K562 (cell line): ENCODE results near the gene LINC00305. TPM values are rescaled to one million over a fixed set of nuclear protein-coding genes. Genes with fewer than 3 reads are reported as not detected.

Experiments used
- ATAC-seq: fragments of 200-7000 bp; cut with Tn5 transposase; 3 replicates; pipeline ENCODE4 v1.9.1; 2020; ENCODE audit warnings: moderate library complexity
- BruUV-seq: library from RNA; stranded (reverse); fragments of 400-500 nt; replicated peaks from 2 replicates; lab custom pipeline; 2021; lab: Mats Ljungman, UMichigan
- CTCF ChIA-PET: fragments of 300-600 bp; formaldehyde crosslinking; extraction: SDS; loops from one replicate; lab custom pipeline; 2021; ENCODE audit warnings: low intra/inter-chr PET ratio; lab: Yijun Ruan, JAX
- POLR2A ChIA-PET: fragments of 300-600, 350-650 bp; sonication (Branson Sonifier 250); formaldehyde crosslinking; extraction: SDS; loops from one replicate; lab custom pipeline; 2021; ENCODE audit warnings: antibody characterized with exemption, inconsistent platforms; lab: Yijun Ruan, JAX
- DNase-seq, 4 experiments: peaks; one replicate each; pipeline versions ENCODE4 v3.0.0 to v3.0.0-alpha.2; 2011 to 2018; ENCODE audit warnings: low spot score in 3 of 4, mixed read lengths in 3 of 4; ENCODE audit errors: extremely low read depth in 1 of 4
- FAIRE-seq: peaks from 2 replicates; lab custom pipeline; 2011; peaks lifted over from hg19 to GRCh38; lab: Jason Lieb, UNC
- H2AFZ ChIP-seq: 2 replicates; pipeline ENCODE4 v1.6.0; 2011; ENCODE audit warnings: low read depth, low read length, control low read depth, inconsistent platforms
- H3K27ac ChIP-seq: fragments of 200-600 bp; 3 replicates; pipeline ENCODE4 v1.8.0; 2011; ENCODE audit warnings: low read depth, mild to moderate bottlenecking, control low read depth, inconsistent platforms, low read length, moderate library complexity, mixed read lengths; ENCODE audit errors: extremely low read depth
- H3K27me3 ChIP-seq, 2 experiments: fragments of 300-600 bp in 1 of 2; 2 replicates in 1 of 2; 3 replicates in 1 of 2; pipeline versions ENCODE4 v1.6.0 to v1.8.0; 2011; ENCODE audit warnings: inconsistent platforms in 2 of 2, low read length in 2 of 2, mild to moderate bottlenecking in 1 of 2, mixed read lengths in 1 of 2, moderate library complexity in 1 of 2; ENCODE audit not compliant: control insufficient read depth in 2 of 2, insufficient read depth in 2 of 2
- H3K36me3 ChIP-seq: fragments of 300-600 bp; 3 replicates; pipeline ENCODE4 v1.8.0; 2011; ENCODE audit warnings: mild to moderate bottlenecking, low read length, inconsistent platforms; ENCODE audit not compliant: control insufficient read depth, insufficient read depth
- H3K4me1 ChIP-seq, 2 experiments: fragments of 200-600 bp in 1 of 2; replicated peaks in 1 of 2; 2 replicates in 1 of 2; 3 replicates in 1 of 2; pipeline versions ENCODE4 v1.5.1 to v1.8.0; 2011; ENCODE audit warnings: inconsistent platforms in 2 of 2, low read length in 2 of 2, mild to moderate bottlenecking in 1 of 2, mixed read lengths in 1 of 2, moderate library complexity in 1 of 2; ENCODE audit not compliant: control insufficient read depth in 2 of 2, insufficient read depth in 2 of 2
- H3K4me2 ChIP-seq: 2 replicates; pipeline ENCODE4 v1.6.1; 2011; ENCODE audit warnings: low read length, control low read depth, inconsistent platforms, mixed read lengths; ENCODE audit not compliant: insufficient read depth
- H3K4me3 ChIP-seq: fragments of 200-600 bp; sonication (generic), shearing (Covaris generic); 2 replicates; pipeline ENCODE4 v1.5.1; 2016; ENCODE audit warnings: control low read depth, inconsistent platforms
- H3K79me2 ChIP-seq: fragments of 200-600 bp; 3 replicates; pipeline ENCODE4 v1.8.0; 2011; ENCODE audit warnings: low read length, inconsistent platforms; ENCODE audit not compliant: control insufficient read depth, insufficient read depth
- H3K9ac ChIP-seq, 2 experiments: 2 replicates each; pipeline versions ENCODE4 v1.6.0 to v1.6.1; 2011; ENCODE audit warnings: low read depth in 2 of 2, low read length in 2 of 2, control low read depth in 1 of 2, inconsistent platforms in 1 of 2, mild to moderate bottlenecking in 1 of 2, mixed read lengths in 1 of 2; ENCODE audit not compliant: insufficient read depth in 1 of 2
- H3K9me1 ChIP-seq: one replicate; pipeline ENCODE4 v1.6.0; 2011; ENCODE audit warnings: inconsistent platforms, mild to moderate bottlenecking, low read length, moderate library complexity; ENCODE audit not compliant: control insufficient read depth, insufficient read depth
- H3K9me3 ChIP-seq: replicated peaks from 2 replicates; pipeline ENCODE4 v1.5.1; 2011; ENCODE audit warnings: low read depth, low read length, inconsistent platforms; ENCODE audit not compliant: control insufficient read depth, insufficient read depth
- H4K20me1 ChIP-seq: replicated peaks from 2 replicates; pipeline ENCODE4 v1.6.1; 2011; ENCODE audit warnings: low read length, inconsistent platforms, mixed read lengths; ENCODE audit not compliant: control insufficient read depth, insufficient read depth
- ARID2 ChIP-seq: fragments of 450-650 bp; IDR thresholded peaks from 2 replicates; pipeline ENCODE4 v1.6.1; 2017; ENCODE audit warnings: antibody characterized with exemption, mild to moderate bottlenecking
- ATF7 ChIP-seq: fragments of 450-650 bp; IDR thresholded peaks from 2 replicates; pipeline ENCODE4 v1.7.1; 2014; ENCODE audit warnings: mild to moderate bottlenecking, moderate library complexity
- ETV5 ChIP-seq: sonication (generic); formaldehyde crosslinking; IDR thresholded peaks from 2 replicates; pipeline ENCODE4 v1.4.0; 2020; ENCODE audit warnings: low read depth, mild to moderate bottlenecking, missing genetic modification reagents
- PCBP2 ChIP-seq: fragments of 200-400 bp; formaldehyde crosslinking; IDR thresholded peaks from 2 replicates; pipeline ENCODE4 v1.6.1; 2018; ENCODE audit warnings: low read length, low read depth, mild to moderate bottlenecking, moderate library complexity; ENCODE audit not compliant: poor library complexity, severe bottlenecking
- PTBP1 ChIP-seq: fragments of 200-400 bp; formaldehyde crosslinking; IDR thresholded peaks from 2 replicates; pipeline ENCODE4 v1.6.1; 2017; ENCODE audit warnings: low read depth, low read length
- RB1 ChIP-seq: fragments of 450-650 bp; IDR thresholded peaks from 2 replicates; pipeline ENCODE4 v1.6.1; 2017; ENCODE audit warnings: low read depth, mild to moderate bottlenecking
- ZBTB43 ChIP-seq: sonication (generic); formaldehyde crosslinking; IDR thresholded peaks from 2 replicates; pipeline ENCODE4 v1.8.0; 2023; ENCODE audit warnings: mild to moderate bottlenecking, missing genetic modification reagents
- ZNF507 ChIP-seq: conservative IDR thresholded peaks from 2 replicates; pipeline ENCODE4 v1.6.1; 2017; ENCODE audit warnings: missing genetic modification characterization, missing compliant biosample characterization
- WGBS: fragments of 100-300 bp; shearing (Covaris generic); methylation state at CpG from one replicate; pipeline ENCODE4 v1.1.6; 2016; ENCODE audit warnings: low coverage, mixed read lengths; ENCODE audit not compliant: insufficient coverage; ENCODE audit errors: missing lambda C conversion rate; 5-methylcytosine and 5-hydroxymethylcytosine counted together
- in situ Hi-C: fragments of 300-500 bp; cut with MboI; formaldehyde crosslinking; loops from 4 replicates; pipeline ENCODE4 v1.15.0; 2018; ENCODE audit warnings: inconsistent platforms, mixed read lengths
- intact Hi-C: fragments of 100-400 bp; cut with micrococcal nuclease; formaldehyde crosslinking; loops from 2 replicates; pipeline ENCODE4 v1.14.2; 2022
- polyA plus RNA-seq, 8 experiments: library from polyadenylated mRNA; depleted of rRNA in 4 of 8; stranded (reverse) in 5 of 8; unstranded in 3 of 8; fragments of >200 nt; fragmentation: Nextera tagmentation in 2 of 8; fragmentation: Illumina TruSeq in 1 of 8; extraction: Ambion mirVana in 2 of 8; extraction: Trizol in 1 of 8; gene quantifications; 2 replicates each; pipeline versions ENCODE4 v1.2.1 to v1.2.3, GENCODE V29; 2011 to 2014; ENCODE audit warnings: inconsistent platforms in 1 of 8, missing spikeins in 1 of 8
- total RNA-seq, 7 experiments: library from RNA; depleted of rRNA in 6 of 7; stranded (reverse); fragments of >200 nt in 6 of 7; fragmentation: Illumina TruSeq in 2 of 7; extraction: Trizol in 2 of 7; gene quantifications; 2 replicates each; pipeline versions ENCODE4 v1.2.1 to v1.2.3, GENCODE V29; 2011 to 2021; ENCODE audit warnings: low replicate concordance in 1 of 7
- TF ChIP-seq, protein P1 (sequence below): fragments of 200-800 bp; sonication (Bioruptor generic); IDR thresholded peaks from 2 replicates; pipeline ENCODE4 v1.6.1; 2016; ENCODE audit warnings: missing genetic modification characterization, missing compliant biosample characterization
- TF ChIP-seq, protein P2 (sequence below): fragments of 450-650 bp; formaldehyde crosslinking; IDR thresholded peaks from 2 replicates; pipeline ENCODE4 v1.4.0; 2022; ENCODE audit warnings: missing genetic modification characterization
- TF ChIP-seq, protein P3 (sequence below): fragments of 450-650 bp; IDR thresholded peaks from 2 replicates; pipeline ENCODE4 v1.6.1; 2016; ENCODE audit warnings: low read depth, mild to moderate bottlenecking, moderate library complexity
- TF ChIP-seq, protein P4 (sequence below): fragments of 250-450 bp; sonication (Bioruptor Pico); IDR thresholded peaks from 2 replicates; pipeline ENCODE4 v1.8.0; 2022; ENCODE audit warnings: inconsistent platforms

Gene LINC00305
- total and polyA plus RNA-seq, 9 of the 15 experiments (the other 6 are each of a cell fraction or from before 2014, with no cell fraction given) = not detected

DNA sequence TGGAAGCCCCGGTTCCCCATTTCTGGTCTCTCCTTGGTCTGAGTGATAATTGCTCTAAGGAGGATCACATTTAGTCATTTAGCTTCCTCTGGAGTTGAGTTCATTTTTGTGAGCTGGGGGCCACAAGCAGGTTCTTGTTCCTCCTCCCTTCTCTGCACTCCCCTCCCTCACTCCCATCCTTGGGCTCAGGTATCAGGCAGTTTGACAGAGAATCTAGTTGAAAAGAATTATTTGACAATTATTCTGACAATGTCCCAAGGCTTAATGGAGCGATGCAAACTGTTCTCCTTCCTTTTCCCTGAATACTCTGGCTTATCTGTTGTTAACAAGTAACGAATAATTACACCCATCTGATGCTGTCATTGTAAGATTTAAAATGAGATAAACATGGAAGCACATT, 117.5 kb downstream of the LINC00305 start:
- in situ Hi-C loops (no loop called here), intact Hi-C loops (no loop called here)
- Histone ChIP-seq H3K4me1 (no peaks in the 10 kb centered on the region), H3K27me3 (no peaks in the 10 kb centered on the region), H4K20me1 (no peaks in the 10 kb centered on the region), H3K79me2 (no peaks in the 10 kb centered on the region), H3K9me1 (no peaks in the 10 kb centered on the region), H3K27ac (no peak overlapping the region), H3K4me3 (no peak overlapping the region), H3K4me2 (no peak overlapping the region), H3K9ac (no peak overlapping the region), H3K9me3 (no peaks in the 10 kb centered on the region), H2AFZ (no peak overlapping the region), H3K36me3 (no peaks in the 10 kb centered on the region)
- 5% methylated on average over 3 of the region's 3 CpGs for whole genome bisulfite sequencing
- ChIA-PET POLR2A (no interaction called here), CTCF (no interaction called here)
- no peak for DNase-seq
- ATAC-seq = no peak
- FAIRE-seq = no peak
- no TSS peak for BruUV-seq
- TF ChIP-seq, protein P1, sequence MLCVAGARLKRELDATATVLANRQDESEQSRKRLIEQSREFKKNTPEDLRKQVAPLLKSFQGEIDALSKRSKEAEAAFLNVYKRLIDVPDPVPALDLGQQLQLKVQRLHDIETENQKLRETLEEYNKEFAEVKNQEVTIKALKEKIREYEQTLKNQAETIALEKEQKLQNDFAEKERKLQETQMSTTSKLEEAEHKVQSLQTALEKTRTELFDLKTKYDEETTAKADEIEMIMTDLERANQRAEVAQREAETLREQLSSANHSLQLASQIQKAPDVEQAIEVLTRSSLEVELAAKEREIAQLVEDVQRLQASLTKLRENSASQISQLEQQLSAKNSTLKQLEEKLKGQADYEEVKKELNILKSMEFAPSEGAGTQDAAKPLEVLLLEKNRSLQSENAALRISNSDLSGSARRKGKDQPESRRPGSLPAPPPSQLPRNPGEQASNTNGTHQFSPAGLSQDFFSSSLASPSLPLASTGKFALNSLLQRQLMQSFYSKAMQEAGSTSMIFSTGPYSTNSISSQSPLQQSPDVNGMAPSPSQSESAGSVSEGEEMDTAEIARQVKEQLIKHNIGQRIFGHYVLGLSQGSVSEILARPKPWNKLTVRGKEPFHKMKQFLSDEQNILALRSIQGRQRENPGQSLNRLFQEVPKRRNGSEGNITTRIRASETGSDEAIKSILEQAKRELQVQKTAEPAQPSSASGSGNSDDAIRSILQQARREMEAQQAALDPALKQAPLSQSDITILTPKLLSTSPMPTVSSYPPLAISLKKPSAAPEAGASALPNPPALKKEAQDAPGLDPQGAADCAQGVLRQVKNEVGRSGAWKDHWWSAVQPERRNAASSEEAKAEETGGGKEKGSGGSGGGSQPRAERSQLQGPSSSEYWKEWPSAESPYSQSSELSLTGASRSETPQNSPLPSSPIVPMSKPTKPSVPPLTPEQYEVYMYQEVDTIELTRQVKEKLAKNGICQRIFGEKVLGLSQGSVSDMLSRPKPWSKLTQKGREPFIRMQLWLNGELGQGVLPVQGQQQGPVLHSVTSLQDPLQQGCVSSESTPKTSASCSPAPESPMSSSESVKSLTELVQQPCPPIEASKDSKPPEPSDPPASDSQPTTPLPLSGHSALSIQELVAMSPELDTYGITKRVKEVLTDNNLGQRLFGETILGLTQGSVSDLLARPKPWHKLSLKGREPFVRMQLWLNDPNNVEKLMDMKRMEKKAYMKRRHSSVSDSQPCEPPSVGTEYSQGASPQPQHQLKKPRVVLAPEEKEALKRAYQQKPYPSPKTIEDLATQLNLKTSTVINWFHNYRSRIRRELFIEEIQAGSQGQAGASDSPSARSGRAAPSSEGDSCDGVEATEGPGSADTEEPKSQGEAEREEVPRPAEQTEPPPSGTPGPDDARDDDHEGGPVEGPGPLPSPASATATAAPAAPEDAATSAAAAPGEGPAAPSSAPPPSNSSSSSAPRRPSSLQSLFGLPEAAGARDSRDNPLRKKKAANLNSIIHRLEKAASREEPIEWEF (CRISPR knock-in tag) = no peak
- TF ChIP-seq RB1 (no peak), PTBP1 (no peak), ARID2 (no peak), ZNF507 (tag) (no peak), ZBTB43 (CRISPR knock-in tag) (no peak), ATF7 (no peak), ETV5 (CRISPR knock-in tag) (no peak), PCBP2 (no peak)
- TF ChIP-seq, protein P2, sequence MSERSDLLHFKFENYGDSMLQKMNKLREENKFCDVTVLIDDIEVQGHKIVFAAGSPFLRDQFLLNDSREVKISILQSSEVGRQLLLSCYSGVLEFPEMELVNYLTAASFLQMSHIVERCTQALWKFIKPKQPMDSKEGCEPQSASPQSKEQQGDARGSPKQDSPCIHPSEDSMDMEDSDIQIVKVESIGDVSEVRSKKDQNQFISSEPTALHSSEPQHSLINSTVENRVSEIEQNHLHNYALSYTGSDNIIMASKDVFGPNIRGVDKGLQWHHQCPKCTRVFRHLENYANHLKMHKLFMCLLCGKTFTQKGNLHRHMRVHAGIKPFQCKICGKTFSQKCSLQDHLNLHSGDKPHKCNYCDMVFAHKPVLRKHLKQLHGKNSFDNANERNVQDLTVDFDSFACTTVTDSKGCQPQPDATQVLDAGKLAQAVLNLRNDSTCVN (CRISPR knock-in tag) = no peak
- TF ChIP-seq, protein P3, sequence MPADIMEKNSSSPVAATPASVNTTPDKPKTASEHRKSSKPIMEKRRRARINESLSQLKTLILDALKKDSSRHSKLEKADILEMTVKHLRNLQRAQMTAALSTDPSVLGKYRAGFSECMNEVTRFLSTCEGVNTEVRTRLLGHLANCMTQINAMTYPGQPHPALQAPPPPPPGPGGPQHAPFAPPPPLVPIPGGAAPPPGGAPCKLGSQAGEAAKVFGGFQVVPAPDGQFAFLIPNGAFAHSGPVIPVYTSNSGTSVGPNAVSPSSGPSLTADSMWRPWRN = no peak
- TF ChIP-seq, protein P4, sequence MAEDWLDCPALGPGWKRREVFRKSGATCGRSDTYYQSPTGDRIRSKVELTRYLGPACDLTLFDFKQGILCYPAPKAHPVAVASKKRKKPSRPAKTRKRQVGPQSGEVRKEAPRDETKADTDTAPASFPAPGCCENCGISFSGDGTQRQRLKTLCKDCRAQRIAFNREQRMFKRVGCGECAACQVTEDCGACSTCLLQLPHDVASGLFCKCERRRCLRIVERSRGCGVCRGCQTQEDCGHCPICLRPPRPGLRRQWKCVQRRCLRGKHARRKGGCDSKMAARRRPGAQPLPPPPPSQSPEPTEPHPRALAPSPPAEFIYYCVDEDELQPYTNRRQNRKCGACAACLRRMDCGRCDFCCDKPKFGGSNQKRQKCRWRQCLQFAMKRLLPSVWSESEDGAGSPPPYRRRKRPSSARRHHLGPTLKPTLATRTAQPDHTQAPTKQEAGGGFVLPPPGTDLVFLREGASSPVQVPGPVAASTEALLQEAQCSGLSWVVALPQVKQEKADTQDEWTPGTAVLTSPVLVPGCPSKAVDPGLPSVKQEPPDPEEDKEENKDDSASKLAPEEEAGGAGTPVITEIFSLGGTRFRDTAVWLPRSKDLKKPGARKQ (CRISPR knock-in tag) = no peak
